SU-DHL-6 (cell line): ENCODE measurements around the gene PTRHD1.

Experiments used
- H2AFZ ChIP-seq: fragments of 200-600 bp; sonication (generic); 2 replicates; pipeline ENCODE4 v1.6.1; 2014; ENCODE audit warnings: low read depth, mild to moderate bottlenecking, moderate library complexity, mixed read lengths, antibody characterized with exemption, low read length; ENCODE audit not compliant: severe bottlenecking
- H3F3A ChIP-seq: fragments of 200-600 bp; shearing (Covaris generic); 2 replicates; pipeline ENCODE4 v1.6.0; 2016; ENCODE audit warnings: antibody characterized with exemption, mild to moderate bottlenecking; ENCODE audit not compliant: insufficient read depth
- H3K27ac ChIP-seq: fragments of 200-600 bp; sonication (generic); 2 replicates; pipeline ENCODE4 v1.5.1; 2016; ENCODE audit warnings: low read depth, mild to moderate bottlenecking, low read length, moderate library complexity, mixed read lengths
- H3K27me3 ChIP-seq: fragments of 200-600 bp; sonication (generic), shearing (Covaris generic); 2 replicates; pipeline ENCODE4 v1.6.0; 2014; ENCODE audit warnings: mild to moderate bottlenecking, low read length
- H3K36me3 ChIP-seq: fragments of 200-600 bp; sonication (generic); 2 replicates; pipeline ENCODE4 v1.6.1; 2014; ENCODE audit warnings: mild to moderate bottlenecking, low read length, mixed read lengths
- H3K4me2 ChIP-seq: fragments of 300-600, 200-600 bp; shearing (Covaris generic), sonication (generic); 2 replicates; pipeline ENCODE4 v1.6.0; 2014; ENCODE audit warnings: low read length, low read depth, mild to moderate bottlenecking; ENCODE audit not compliant: poor library complexity, severe bottlenecking
- H3K4me3 ChIP-seq: fragments of 200-600 bp; sonication (generic); 2 replicates; pipeline ENCODE4 v1.5.1; 2014; ENCODE audit warnings: antibody characterized with exemption, low read length, mild to moderate bottlenecking, mixed read lengths; ENCODE audit not compliant: insufficient read depth, poor library complexity, severe bottlenecking
- H3K79me2 ChIP-seq: fragments of 200-600 bp; sonication (generic); 2 replicates; pipeline ENCODE4 v1.6.1; 2014; ENCODE audit warnings: mild to moderate bottlenecking, low read length, moderate library complexity; ENCODE audit not compliant: insufficient read depth
- H3K9ac ChIP-seq: fragments of 200-600 bp; sonication (generic); 2 replicates; pipeline ENCODE4 v1.7.0; 2014; ENCODE audit warnings: mild to moderate bottlenecking, low read length
- H3K9me2 ChIP-seq: fragments of 200-600 bp; sonication (generic); replicated peaks from 2 replicates; pipeline ENCODE4 v1.6.1; 2014; ENCODE audit warnings: low read length; ENCODE audit not compliant: insufficient read depth
- H3K9me3 ChIP-seq: fragments of 200-600 bp; sonication (generic); 2 replicates; pipeline ENCODE4 v1.6.1; 2014; ENCODE audit warnings: low read length, mixed read lengths; ENCODE audit not compliant: insufficient read depth
- H4K20me1 ChIP-seq: fragments of 200-600 bp; sonication (generic); 2 replicates; pipeline ENCODE4 v1.6.1; 2014; ENCODE audit warnings: low read depth, mild to moderate bottlenecking, antibody characterized with exemption, low read length, moderate library complexity, mixed read lengths
- EZH2phosphoT487 ChIP-seq: fragments of 200-600 bp; sonication (generic), shearing (Covaris generic); conservative IDR thresholded peaks from 2 replicates; pipeline ENCODE4 v1.6.1; 2018; ENCODE audit warnings: mild to moderate bottlenecking, antibody characterized with exemption, low read length, moderate library complexity, mixed read lengths
- TF ChIP-seq, protein P1 (sequence below): fragments of 200-600 bp; sonication (generic); IDR thresholded peaks from one replicate; pipeline ENCODE4 v1.5.1; 2017; ENCODE audit warnings: antibody characterized with exemption, mild to moderate bottlenecking, low read length, moderate library complexity; ENCODE audit not compliant: insufficient read depth, poor library complexity, severe bottlenecking

Gene PTRHD1

DNA sequence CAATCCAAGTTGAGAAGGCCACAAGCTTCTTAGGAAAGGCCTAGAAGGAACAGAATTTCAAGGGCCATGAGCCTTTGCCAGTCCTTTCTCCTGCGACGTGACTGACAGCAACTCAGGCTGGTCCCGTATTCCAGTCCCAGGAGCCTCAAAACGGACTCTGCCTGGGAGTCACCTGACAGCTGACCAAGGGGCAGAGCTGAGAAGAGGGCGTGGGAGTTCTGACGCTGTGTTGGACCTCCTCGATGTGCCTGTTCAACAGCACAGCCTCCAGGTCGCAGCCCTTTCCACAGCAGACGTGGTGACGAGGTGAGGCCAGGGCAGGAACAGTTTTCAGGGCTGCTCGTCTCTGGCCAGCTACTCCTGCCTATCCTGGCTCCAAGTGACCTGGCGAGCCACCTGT is 37.6 kb upstream of the PTRHD1 start:
- Histone ChIP-seq H3K27me3 (no peaks in the 10 kb centered on the region), H3K27ac (no peak overlapping the region), H3K4me2 (no peak overlapping the region), H4K20me1 (no peaks in the 10 kb centered on the region), H2AFZ (no peak overlapping the region), H3F3A (peaks cover 6% of the 10 kb centered on the region; the same call in 1 of the 2 replicates), H3K9me2 (no peaks in the 10 kb centered on the region), H3K4me3 (no peak overlapping the region), H3K36me3 (no peaks in the 10 kb centered on the region), H3K9me3 (no peaks in the 10 kb centered on the region), H3K9ac (no peak overlapping the region), H3K79me2 (no peaks in the 10 kb centered on the region)
- TF ChIP-seq, protein P1, sequence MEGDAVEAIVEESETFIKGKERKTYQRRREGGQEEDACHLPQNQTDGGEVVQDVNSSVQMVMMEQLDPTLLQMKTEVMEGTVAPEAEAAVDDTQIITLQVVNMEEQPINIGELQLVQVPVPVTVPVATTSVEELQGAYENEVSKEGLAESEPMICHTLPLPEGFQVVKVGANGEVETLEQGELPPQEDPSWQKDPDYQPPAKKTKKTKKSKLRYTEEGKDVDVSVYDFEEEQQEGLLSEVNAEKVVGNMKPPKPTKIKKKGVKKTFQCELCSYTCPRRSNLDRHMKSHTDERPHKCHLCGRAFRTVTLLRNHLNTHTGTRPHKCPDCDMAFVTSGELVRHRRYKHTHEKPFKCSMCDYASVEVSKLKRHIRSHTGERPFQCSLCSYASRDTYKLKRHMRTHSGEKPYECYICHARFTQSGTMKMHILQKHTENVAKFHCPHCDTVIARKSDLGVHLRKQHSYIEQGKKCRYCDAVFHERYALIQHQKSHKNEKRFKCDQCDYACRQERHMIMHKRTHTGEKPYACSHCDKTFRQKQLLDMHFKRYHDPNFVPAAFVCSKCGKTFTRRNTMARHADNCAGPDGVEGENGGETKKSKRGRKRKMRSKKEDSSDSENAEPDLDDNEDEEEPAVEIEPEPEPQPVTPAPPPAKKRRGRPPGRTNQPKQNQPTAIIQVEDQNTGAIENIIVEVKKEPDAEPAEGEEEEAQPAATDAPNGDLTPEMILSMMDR, result no peak
- no peak for TF ChIP-seq EZH2phosphoT487

DNA sequence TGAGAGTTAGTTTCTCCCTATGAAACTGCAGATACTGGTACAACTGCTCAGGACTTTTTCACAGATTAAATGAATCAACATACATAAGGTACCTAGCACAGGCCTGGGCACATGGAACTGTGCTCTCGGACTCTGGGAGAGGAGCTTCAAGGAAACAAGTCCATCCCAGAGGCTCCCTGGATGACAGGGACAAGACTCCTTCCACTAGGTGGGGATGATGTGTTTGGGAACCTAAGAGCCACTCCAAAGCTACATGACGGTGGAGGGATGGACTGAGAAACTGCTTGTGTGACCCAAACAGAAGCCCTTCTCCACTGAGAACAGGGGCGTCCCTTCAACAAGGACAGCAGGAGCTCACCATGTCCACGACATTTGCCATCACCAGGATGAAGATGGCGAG is 37.2 kb upstream of the PTRHD1 start:
- Histone ChIP-seq H2AFZ (no peak overlapping the region), H3K27ac (no peak overlapping the region), H3K36me3 (no peaks in the 10 kb centered on the region), H3K9me2 (no peaks in the 10 kb centered on the region), H3K27me3 (no peaks in the 10 kb centered on the region), H3K79me2 (no peaks in the 10 kb centered on the region), H3K4me2 (no peak overlapping the region), H4K20me1 (no peaks in the 10 kb centered on the region), H3K9me3 (no peaks in the 10 kb centered on the region), H3F3A (peaks cover 6% of the 10 kb centered on the region; the same call in 1 of the 2 replicates), H3K4me3 (no peak overlapping the region), H3K9ac (no peak overlapping the region)
- TF ChIP-seq, protein P1, result no peak
- no peak for TF ChIP-seq EZH2phosphoT487

DNA sequence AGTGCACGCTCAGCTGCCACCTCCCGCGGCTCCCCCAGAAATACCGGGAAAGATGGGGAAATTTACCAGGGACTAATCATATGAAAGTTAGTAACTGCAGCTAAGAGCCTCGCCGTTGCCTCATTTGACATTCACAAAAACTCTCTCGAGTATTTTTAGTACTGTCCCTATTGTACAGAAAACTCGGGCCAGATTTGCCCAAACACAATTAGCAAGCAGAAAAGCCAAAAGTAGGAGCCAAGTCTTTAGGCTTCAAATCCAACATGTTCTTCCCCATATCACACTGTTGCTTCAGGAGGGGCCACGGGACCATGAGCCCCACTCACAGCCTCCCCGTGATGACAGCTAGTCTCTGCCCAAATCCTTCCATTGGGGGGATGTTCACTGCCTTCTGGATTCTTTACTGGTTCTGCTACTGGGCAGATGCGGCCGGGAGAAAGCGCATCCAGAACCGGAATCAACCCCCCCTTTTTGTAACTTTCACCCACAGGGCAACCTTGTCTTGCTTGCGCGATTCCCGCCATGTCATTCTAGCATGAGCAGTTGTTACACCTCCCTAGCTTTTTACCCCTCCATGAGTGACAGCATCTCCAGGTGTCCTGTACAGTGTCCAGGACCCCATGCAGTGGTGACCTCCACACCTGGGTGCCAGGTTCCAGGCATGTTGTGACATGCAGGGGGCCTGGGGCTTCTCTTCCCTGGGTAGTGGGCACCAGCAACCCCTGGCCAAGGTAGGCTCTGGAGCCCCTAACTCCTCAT is 35.2 kb upstream of the PTRHD1 start:
- Histone ChIP-seq H2AFZ (no peak overlapping the region), H3K9me3 (no peaks in the 10 kb centered on the region), H3K4me3 (no peak overlapping the region), H4K20me1 (no peaks in the 10 kb centered on the region), H3K79me2 (no peaks in the 10 kb centered on the region), H3K36me3 (no peaks in the 10 kb centered on the region), H3K4me2 (no peak overlapping the region), H3K27ac (no peak overlapping the region), H3K27me3 (no peaks in the 10 kb centered on the region), H3K9ac (no peak overlapping the region), H3F3A (peaks cover 6% of the 10 kb centered on the region; the same call in 1 of the 2 replicates), H3K9me2 (no peaks in the 10 kb centered on the region)
- no peak for TF ChIP-seq EZH2phosphoT487
- TF ChIP-seq, protein P1, result no peak
